COR-L47 (cell line): ENCODE data around the gene MS4A4A.
A peak's percentile ranks its signal among the peaks of the same experiment; 100 is the strongest.

Source experiments
- DNase-seq: peaks from one replicate; lab custom pipeline; 2025; lab: John Stamatoyannopoulos, UW

MS4A4A gene

GRCh38 chr11:60303661-60304060 lies 23.2 kb downstream of the MS4A4A start:
- no peak for DNase-seq

DNA sequence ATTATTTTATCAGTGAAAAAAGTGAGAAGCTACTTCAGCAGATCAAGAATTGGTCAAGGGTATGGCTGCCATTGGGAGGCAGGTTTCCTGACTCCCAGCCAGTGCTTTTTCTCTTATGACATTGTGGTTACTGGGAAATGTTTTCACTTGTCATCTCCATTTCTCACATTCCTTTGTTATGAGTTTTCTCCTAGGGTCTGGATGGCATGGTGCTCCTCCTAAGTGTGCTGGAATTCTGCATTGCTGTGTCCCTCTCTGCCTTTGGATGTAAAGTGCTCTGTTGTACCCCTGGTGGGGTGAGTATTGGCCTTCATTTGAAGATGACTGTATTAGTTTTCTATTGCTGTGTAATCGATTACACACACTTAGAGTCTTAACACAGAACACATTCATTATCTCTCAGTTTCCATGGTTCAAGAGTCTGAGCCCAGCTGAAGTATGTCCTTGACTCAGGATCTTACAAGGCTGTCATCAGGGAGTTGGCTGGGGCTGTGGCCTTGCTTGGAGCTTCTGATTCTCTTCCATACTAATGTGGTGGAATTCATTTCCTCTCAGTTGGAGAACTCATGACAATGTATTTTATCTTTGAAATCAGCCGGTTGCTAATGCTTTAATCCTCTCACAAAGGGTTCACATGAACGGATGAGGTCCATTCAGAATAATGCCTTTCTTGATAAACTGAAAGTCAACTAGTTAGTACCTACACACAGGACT lies 25.6 kb downstream of the MS4A4A start:
- no peak for DNase-seq

- no peak for DNase-seq
Observed at GRCh38 chr11:60307507-60308195, 27.2 kb downstream of the MS4A4A start.

DNA sequence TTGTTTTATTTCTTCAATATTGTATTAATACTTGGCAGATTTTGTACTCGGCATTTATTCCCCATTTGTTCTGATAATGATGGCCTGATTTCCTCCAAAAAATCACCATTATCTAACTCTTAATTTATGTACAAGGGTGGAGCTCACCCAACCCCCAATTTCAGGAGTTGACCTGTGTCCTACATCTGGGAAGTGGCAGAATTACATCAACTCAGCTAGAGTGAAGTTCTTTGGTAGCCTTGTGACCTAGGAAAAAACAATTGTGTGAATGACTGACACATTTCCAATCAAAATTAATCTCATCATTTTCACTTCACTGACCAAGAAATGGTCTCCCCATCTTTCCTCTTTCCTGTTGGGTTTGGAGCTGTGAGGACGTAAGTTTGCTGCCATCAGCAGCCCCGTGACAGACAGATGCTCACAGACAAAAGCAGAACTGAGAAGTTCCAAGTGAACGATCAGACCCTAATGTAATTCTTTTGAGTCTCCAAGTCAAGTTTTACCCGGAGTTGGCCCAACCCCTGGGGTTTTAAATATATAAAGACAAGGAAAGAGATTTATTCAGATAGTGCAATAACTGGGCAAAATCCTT lies 30.0 kb downstream of the MS4A4A start:
- DNase-seq: no peak

DNA sequence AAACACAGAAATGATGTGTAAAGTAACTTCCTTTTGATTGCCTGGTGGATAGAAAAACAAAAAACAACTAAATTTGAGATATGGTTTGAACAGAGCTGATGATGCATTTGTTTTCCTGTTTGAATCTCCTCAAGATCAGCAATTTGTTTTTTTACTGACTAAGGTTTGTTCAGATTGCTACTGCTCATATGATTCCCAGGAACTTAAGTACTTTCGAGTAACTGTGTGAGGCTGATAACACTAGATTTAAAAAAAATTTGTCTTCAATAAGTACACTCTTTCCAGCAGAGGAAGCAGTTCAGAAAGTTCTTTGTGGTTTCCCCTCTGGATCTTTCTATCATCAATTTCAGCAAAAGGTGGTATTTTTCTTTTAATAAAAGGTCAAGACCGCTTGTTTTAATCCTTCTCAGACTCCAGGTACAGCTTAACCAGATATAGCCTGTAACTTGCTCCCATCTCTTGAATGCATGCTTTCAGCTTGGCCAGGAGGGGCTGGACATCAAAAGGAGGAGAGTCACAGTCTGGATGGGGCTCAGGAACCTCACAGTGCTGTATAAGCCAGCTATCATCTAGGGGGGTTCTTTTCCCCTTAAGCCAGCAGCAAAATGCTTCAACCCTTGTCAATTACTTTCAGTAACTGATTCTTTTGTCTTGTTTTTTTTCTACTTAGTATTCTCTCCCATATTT lies 34.3 kb downstream of the MS4A4A start:
- no peak for DNase-seq

DNA sequence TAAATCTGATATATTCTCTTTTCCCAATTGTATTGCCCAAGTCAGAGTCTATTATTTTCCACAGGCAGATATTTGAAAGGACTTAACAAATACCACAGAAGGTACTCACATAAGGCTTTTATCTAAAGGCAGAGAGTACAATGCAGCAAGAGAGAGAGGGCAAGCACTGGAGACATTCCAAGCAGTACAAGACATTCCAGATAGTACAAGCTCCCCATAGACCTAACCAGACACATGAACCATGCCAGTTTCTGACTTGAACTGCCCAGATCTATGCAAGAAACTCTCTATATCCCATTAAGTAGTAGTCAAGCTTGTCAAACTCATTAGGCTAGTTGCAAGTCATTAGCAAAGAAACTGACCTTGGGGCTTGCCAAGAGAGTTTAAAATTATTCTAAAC lies 35.4 kb downstream of the MS4A4A start:
- DNase-seq: no peak

DNA sequence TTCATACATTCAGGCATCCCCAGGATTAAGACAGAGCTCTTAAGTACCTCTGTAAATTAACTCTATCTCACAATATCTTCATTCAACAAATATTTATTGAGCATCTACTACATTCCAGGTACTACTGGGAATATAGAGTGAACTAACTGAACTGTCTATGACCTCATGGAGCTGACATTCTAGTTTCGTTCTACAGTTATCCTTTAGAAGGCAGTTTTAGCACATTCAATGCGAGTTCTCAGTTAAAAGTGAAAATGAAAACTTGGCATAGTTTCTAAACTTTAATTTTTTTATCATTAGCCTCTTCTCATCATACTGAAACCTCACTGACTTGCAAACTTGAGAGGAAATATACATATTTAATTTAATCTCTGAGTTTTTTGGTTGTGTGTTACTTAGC lies 35.9 kb downstream of the MS4A4A start:
- no peak for DNase-seq

GRCh38 chr11:60318726-60319125 lies 38.3 kb downstream of the MS4A4A start:
- no peak for DNase-seq

DNA sequence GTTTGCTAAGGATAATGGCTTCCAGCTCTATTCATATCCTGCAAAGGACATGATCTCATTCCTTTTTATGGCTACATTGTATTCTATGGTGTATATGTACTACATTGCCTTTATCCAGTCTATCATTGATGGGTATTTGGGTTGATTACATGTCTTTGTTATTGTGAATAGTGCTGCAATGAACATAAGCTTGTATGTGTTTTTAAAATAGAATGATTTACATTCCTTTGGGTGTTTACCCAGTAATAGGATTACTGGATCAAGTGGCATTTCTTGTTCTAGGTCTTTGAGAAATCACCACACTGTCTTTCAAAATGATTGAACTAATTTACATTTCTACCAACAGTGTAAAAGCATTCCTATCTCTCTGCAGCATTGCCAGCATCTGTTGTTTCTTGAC lies 40.6 kb downstream of the MS4A4A start:
- DNase-seq: no peak

DNA sequence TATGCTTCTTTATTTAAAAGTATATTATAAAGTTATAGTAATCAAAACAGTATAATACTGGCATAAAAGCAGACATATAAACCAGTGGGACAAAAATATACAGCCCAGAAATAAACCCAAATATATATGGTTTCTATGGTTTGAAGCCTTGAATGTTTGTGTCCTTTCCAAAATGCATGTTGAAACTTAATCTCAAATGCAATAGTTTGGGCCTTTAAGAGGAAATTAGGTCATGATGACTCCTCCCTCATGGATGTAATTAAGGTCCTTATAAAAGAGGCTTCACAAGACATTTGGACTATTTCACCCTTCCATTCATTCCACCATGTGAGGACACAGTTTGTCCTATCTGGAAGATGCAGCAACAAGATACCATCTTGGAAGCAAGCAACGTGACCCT lies 46.5 kb downstream of the MS4A4A start, which contains the start of gene MS4A6E:
Gene MS4A6E (plus strand): TSS at position 301 of the 400 bp plus-strand sequence. CDS start 7,641 bp downstream, outside the sequence.
- DNase-seq: no peak

- no peak for DNase-seq
Observed at GRCh38 chr11:60328460-60328859, 48.0 kb downstream of the MS4A4A start.

DNA sequence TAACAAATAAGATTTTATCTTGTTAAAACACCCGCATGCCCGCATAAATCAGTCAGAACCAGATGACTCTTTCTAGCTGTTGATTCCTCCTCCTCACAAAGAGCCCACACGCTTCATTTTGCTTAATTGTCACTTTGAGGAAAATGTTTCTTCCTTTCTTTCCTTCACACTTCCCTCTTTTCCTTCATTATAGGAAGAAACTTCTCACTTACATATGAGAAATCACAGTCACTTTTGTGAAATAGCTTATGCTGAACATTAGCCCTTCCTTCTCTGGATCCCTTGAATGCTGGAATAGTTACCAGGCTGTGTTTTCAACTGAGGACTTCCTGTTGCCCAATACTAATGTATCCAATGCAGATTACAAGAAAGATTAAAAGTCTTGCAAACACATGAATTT lies 52.4 kb downstream of the MS4A4A start:
- no peak for DNase-seq

DNA sequence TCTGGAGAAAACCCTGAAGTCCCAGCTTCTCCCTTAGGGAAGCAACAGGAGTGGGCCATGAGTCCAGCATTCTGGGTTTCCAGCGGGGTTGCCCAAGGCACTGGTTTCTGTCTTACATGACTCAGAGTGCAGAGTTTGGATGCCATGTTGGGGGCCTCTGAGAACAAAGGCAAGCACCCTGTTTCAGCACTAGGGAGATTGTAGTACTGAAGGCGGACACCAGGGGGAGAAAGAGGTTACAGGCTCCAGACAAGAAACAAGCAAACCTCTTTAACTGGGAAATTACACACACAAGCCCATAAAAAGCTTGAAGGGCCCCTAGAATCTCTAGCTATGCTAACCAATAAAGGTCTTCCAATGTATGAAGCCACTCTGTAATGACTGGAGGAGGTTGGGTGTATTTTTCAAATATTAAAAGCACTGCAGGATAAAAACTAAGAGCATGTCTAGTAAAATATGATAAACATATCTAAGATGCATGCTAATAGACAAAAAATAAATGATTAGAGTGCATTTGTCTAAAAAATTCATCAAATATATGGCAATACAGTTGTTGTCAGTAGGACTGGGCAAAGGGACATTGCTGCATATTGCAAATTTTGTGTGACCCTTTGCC lies 53.6 kb downstream of the MS4A4A start:
- no peak for DNase-seq

DNA sequence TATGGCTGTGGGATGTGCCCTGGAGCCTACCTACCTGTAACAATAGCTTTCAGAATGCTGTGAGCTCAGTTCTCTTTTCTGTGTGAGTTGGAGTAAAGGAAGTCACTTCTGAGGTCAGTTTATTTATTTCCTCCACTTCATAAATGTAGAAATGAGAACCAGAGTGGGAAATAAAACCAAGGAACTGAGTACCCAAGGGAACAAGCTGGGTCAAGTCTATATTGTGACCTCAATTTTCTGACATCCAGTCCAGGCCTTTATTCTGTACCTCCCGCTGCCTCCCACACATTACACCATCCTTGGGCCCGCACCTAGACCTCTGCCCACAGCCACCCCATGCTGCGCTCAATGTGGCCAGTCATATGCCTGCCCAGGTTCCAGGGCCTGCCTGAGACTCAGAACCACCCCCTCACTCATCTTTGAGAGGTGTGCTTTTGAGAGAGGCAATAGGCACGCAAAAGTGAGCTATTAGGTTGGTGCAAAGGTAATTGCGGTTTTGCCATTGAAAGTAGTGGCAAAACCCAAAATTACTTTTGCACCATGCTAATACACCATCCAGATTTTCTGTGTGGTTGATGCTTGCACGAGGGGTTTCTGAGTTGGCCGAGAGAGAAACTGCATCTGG lies 56.4 kb downstream of the MS4A4A start:
- no peak for DNase-seq

GRCh38 chr11:60338053-60338452 lies 57.6 kb downstream of the MS4A4A start:
- no peak for DNase-seq

DNA sequence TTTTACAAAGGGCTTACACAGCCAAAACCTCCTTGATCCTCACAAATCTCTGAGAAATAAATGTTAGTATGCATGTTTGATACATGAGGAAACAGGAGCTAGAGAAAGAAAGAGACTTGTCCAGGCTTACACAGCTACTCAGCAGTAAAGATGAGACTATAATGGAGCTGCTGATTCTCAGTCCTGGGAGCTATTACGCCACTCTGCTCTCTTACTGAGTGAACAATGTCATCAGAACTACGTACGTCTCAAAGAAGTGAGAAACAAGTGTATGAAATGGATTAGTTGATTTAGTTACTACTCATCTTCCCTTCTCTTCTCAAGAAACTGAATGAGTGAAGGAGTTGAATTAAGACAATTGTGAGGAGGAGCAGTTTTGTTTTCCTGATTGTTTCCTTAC lies 58.9 kb downstream of the MS4A4A start:
- DNase-seq: no peak

DNA sequence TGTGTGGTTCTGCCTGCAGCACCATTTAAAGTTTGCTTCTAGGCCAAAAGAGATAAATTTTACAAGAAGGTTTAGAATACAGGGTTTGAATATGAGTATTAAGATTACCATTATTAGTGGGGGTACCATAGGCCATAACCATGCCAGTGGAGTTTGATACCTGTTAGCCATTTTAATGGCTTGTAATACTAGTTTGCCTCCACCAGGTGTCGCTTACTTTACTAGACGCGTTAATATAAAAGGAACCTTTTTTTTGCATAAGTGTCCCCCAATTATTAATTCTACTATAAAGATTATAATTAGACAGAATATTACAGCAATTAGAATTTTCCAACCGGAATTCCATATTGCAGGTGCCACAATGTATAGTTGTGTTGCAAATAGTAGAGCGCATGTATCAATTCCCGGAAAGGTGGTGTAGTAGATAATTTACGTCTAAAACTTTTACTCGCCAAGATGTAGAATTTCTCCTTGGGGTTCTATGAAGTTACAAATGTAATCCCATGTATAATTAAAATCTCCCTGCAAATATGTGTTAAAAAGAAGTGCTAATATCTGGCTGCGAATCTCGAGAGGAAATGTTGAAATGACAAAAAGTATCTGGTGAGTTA lies 62.7 kb downstream of the MS4A4A start:
- DNase-seq: no peak

DNA sequence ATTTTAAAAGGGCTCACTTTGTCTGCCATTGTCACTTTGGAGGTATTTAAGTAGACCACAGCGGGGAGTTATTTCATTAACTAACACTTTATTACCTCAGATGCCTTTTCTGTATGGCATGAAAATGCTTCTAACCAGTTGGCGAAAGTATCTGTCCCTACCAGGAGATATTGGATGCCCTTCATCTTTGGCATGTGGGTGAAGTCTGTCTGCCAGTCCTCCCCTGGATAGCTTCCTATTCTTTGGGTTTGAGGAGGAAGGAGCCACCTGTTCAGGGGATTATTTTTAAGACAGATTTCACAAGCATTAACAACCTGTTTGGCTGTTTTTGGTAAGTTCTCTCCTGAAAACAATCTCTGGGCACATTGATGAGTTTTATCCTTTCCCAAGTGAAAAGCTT lies 63.7 kb downstream of the MS4A4A start:
- no peak for DNase-seq

DNA sequence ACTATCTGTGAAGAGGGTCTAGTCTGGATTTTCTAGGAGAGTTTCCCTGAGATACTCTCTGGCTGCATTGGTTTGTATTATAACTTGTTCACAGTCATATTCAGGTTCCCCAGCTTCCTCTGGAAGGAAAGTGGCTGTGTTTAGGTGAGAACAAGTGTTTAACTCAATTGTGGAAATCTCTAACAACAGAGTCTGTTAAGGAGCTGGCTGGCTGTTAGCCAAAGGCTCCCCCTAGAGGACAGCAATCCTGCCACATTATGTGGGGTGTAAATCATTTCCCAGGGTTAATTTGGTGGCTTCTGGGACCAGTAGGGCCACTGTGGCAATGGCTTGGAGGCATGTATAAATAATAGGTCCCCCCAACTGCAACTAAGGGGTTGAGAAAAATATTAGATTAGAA lies 65.0 kb downstream of the MS4A4A start:
- DNase-seq: peak; percentile 2

DNA sequence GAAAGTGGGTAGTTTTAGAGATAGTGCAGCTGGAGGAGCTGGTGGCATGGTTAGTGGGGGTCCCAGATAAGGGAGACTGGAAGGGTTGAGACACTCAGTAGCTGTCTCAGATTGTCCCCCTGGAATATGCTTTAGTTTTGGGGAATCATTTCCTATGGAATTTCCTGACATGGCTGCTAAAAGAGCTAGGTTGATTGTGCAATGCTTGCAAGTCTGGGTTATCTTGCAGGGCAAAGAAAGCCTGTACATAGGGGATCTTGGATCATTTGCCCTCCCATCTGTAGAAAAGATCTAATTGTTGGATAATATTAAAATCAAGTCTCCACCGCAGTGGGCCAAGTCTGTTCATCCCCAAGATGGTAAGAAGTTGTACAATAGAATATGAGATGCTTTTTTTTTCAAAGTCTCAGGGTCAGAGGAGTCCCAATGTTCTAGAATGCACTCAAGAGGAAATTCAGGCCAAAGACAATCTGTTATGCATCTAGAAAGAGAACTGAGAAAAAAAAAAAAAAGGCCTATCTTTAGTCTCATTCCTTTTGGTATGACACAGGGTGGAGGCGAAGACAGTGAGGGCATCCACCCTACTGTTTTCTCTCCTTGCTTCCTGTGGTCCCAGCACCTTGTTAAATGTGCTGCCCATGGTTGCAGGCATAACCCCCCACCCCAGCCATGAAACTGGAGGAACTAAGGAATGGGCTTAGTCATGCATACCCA lies 66.8 kb downstream of the MS4A4A start:
- no peak for DNase-seq

- no peak for DNase-seq
Observed at GRCh38 chr11:60348116-60348515, 67.7 kb downstream of the MS4A4A start.
